CD4-positive, alpha-beta T cell treated with Interleukin-1 beta for 1 hour (primary cell): ENCODE measurements around the gene NUP42.
"Not testable (repeated sequence)": the region's sequence is repeated elsewhere in the genome, so short reads cannot be mapped to it uniquely, and the experiment has no call there.

ENCODE experiments used
- DNase-seq, 2 donors: peaks; one replicate each; pipeline ENCODE4 v3.0.0-alpha.2; 2020 to 2022

The NUP42 gene

DNA sequence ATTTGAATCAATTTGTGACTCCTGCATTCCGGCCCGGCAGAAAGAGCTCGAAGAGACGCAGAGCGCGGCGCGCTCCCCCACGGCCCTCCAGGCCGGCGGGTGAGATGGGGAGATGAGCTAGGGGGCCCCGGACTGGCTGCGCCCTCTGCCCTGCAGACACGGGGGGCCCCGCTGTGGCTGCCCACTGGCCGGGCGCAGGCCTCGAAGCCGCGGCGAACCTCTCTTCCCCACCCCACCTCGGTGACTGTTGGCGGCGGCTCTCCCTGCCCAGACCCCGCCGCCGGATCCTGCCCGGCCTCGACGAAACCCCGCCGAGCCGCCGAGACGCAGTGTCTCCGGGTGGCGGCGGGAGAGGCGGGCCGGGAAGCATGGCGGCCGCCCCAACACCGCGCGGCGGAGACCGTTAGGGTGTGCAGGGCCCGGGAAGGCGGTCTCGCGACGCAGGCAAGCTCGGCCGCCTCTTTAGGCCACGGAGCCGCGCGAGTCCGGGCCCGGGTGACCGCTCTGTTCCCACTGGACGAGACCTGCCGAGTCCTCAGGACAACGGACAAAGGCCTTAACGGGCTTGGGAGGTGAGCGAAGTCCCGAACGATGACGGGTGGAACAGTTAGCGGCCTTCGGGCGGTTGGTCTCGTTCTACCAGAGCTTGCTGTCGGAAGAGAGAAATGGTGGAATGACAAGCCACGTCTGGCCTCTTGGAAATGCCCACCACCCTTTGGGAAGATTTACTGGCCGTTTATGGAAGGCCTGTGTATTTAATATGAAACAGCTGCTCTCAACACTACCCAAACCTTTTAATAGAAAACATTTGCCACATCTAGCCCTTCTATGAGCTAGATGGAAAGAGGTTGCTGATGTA, 24.3 kb downstream of the NUP42 start:
- DNase-seq: no peak

DNA sequence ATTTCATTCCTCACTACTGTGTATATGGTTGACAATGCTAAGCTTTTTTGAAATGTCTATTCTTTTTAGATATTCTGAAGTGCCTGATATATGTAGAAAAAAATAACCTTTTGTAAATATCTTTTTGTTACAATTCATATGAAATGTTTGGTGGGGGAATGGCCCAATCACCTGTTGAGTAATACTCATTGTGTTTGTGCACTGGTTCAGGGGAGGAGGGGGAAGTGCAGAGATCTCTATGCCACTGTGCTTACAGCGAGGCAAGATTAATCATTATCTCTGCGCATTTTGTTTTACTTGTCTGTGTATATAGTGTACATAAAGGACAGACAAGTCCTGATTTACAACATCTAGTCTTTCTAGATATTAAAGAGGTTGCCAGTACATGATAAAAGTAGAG, 25.2 kb downstream of the NUP42 start:
- DNase-seq: no peak

DNA sequence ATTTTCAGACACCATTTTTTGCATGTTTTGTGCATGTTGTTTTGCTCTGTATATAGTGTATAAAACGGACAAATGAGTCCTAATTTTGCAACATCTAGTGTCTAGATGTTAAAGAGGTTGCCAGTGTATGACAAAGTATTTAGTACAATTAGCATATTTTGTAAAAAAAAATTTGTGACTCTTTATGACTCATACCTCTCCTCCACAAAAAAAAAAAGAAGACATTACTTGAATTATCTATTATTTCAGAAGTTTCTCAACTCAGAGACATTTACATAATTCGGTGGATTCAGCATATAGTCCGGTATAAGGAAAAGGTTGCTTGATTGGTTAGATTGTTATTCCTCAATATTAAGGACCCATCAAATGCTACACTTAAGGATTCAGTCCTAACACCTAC, 26.0 kb downstream of the NUP42 start:
- DNase-seq: no peak

DNA sequence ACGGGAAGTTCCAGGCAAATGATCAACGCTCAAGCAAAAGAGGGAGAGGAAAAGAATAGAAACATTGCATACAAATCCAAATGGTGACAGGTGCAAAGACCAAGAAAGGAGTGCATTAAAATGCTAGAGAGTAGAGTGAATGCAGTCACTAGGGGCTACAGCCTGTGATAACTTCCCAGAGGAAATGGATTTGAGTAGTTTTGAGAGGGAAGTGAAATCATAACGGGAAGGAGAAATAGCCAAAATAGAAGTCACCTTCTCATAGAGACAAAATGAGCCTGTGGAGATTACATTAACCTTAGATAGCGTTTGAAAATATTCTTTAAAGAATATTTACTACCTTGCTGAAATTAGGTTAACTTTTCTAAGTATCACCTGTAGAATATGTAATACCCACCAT, 26.5 kb downstream of the NUP42 start:
- DNase-seq: no peak

DNA sequence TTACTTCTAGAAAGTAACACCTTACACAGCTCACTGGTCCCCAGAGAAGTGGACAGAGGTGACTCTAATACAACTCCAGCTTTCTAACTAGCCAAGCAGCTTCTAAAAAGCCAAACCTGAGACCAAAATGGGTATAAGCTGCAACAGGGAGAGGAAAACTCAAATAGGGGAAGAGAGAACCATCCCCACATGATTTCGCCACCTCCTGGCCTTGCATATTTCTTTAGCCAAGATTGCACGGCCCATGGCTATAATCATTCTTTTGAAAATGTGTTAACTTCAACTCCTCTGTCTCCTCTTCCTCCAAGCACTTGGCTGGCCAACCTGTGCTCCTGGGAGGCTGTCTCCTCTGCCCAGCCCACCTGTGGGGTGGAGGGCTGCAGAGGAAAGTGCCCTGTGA, 28.7 kb downstream of the NUP42 start:
- DNase-seq: no peak

DNA sequence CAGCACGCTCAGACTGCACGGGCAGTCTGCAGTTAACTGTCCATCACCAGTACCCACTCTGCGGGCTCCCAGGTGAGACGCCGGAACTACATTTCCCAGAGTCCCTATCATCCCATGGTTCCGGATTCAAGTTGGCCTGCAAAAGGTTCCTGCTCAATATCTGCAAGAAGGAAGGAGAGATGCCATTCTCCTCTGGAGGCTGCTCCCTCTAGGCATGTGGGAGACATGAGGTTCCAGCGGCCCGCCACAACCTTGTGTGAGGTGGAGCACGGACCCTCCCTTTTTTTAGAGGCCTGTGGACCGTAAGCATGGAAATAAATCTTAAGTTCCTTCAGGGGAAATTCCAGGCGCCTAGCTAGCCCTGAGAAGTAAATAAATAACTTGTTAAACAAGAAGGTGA, 29.7 kb downstream of the NUP42 start:
- no peak for DNase-seq

DNA sequence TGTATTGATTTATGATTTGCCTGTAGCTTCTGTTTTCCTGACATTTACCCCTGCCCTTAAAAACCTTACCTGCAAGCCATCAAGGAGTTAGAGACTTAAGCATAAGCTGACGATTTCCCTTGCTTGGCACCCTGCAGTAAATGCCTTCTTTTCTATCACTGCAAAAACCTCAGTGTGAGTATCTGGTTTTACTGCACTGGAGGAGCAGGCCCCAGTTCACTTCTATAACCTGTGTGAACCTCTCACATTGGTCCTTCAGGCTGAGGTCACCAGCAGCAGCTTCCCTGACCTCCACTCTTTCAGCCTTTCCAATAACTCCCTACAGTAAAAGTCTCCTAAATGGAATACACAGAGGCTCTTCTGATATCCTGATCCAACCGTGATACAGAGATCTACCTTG, 30.5 kb downstream of the NUP42 start:
- DNase-seq: no peak

DNA sequence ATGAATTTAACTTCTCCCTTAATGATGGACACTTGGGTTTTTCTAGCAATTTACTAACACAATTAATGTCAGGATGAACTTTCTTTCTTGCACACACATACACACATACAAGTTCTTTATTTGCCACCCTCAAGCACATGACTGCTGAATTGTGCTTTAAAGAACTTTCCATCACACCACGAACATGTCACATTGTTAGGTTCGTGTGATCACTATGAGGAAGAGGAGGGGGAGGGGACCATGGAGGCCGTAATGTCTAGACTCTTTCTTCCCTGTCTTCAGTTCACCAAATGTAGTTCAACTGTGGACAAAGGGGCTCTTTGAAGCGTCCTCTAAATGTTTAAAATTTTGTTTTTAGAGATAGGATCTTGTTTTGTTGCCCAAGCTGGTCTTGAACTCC, 31.0 kb downstream of the NUP42 start:
- DNase-seq: no peak

DNA sequence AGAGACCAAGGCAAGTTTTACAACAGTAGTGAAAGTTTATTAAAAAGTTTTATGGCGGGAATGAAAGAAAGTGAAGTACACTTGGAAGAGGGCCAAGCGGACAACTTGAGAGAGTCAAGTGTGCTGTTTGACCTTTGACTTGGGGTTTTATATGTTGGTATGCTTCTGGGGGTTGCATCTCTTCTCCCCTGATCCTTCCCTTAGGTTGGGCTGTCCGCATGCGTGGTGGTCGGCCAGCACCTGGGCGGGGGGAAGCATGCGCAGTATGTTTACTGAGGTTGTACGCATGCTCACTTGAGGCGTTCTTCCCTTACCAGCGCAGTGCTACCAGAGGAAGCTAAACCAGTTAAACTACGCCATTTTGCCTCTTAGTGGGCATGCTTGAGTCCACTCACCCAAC, 31.9 kb downstream of the NUP42 start:
- DNase-seq: no peak

DNA sequence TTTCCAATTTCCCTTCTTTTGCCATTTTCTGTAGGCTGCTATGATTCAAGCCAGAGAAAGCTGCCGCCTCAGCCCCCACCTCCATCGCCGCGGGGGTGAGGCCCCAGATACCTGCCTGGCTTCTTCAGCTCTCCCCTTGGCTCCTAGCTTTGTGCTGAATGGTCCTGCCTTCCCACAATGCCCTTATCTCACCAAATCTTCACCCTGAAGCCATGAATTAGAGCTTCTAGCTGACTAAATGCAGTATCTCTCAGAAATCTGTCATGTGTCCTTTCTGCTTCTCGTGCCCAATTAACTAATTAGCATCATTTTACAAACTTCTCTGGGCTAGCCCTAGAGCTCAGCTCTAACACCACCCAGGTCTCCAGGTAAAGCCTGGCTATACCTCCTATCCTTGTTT, 32.6 kb downstream of the NUP42 start:
- no peak for DNase-seq

DNA sequence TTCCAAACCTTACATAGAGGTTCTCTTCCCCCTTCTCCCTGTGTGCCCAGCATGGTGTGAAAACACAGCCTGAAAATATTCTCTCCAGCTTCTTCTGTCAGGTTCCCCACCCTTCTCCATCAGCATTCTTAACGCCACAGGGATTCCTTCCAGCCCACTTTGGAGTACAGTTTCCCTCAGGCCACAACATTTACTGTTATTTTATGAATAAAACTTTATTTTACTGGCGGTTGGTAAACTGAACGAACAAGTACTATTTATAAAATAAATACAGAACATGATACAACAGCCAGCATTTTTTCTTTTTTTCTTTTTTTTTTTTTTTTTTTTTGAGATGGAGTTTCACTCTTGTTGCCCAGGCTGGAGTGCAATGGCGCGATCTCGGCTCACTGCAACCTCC, 33.1 kb downstream of the NUP42 start:
- DNase-seq: no peak

DNA sequence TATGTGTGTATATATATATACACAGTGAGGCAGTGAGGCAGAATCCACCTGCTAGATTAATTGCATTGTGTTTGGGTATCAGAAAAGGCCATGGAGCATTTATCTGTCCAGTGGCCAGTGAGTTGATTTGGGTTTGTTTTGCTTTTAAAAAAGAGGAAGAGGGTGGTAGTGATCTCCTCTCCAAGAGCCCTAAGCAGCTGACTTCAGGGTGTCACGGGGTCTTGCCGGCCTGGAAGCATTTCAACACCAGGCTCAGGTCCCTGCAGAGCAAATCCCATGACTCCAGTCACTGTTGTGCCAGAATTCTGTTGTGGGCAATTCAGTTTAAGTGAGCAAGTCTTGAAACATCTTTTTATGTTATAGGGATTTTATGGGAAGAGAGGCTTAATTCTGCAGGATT, 34.2 kb downstream of the NUP42 start:
- peak in 1 of 2 donors; percentile 57 for DNase-seq

DNA sequence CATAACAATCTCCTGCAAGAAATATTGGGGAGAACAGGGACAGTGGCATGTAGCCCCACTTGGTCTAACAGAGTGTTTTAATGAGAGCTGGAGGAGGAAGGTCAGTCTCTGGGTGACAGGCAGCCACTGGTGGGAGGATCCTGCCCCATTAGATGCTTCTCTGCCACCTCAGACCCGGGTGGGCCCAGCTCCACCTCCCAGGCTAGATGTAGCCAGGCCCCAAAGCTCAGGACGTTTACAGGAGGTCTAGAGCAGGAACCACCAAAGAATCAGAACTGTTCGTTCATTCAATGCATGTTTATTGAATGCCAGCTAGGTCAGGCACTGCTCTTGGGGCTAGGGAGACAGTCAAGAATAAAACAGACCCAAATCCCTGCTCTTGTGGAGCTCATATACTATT, 36.3 kb downstream of the NUP42 start:
- DNase-seq: no peak

DNA sequence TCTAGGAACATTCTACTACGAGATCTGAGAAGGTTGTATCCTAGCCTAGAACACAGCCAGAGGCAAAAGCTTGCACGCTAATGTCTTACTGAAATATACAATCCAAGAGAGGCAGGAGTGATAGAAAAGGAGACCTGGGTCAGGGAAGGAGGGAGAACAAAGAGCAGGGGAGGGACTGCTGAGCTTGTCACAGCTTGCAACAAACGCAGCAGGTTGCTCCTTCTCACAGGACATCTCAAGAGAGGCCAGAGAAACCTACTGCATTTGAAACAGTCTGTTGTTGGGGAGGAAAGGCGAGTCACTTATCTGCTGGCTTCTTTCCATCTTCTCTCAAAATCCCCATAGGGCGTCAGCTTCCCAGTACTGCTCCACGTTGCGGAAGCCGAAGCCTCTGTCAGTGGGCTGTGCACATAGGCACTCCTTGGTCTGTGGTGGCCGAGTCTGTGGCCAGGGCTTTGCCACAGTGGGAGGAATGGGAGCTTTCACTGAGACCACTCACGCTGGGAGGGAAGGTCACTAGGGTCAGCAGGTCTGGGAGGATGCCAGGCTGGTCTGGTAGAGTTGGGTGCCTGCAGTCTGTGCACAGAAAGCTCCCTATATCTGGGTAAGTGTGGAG, 39.0 kb downstream of the NUP42 start:
- DNase-seq: no peak

DNA sequence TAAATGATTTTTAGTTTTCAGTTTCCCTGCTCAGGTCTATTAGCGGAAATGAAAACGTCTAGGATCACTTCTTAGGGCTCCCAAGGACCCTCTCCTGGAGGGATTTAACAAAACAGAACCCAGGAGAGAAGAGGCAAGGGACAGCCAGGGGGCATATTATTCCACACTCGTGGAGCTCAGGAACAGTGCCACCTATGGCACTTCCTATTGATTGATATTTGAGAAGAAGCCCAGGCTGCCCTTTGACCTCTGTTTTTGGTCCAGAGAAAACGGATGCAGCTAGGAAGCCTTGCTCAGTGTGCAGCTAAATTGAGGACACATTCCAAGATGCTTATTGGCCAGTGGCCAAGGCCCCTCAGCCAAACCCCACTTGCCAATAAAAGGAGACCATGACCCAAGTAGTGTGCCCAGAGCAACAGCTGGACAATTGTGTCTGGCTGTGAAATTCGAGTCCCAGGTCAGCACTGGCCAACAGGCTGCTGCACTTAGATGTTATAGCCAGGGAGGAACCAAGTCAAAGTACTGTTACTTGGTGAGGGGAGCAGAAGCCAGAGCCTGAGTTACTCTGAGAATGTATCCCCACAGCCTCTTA, 40.7 kb downstream of the NUP42 start:
- no peak for DNase-seq

DNA sequence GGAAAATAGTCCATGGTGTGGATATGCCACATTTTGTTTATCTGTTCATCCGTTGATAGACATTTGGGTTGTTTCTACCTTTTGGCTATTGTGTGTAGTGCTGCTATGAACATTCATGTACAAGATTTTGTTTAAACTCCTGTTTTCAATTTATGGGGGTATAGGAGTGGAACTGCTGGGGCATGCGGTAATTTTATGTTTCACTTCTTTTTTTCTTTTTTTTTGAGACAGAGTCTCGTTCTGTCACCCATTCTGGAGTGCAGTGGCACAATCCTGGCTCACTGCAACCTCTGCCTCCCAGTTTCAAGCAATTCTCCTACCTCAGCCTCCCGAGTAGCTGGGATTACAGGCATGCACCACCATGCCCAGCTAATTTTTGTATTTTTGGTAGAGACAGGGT, 42.5 kb downstream of the NUP42 start:
- not testable (repeated sequence) for DNase-seq

DNA sequence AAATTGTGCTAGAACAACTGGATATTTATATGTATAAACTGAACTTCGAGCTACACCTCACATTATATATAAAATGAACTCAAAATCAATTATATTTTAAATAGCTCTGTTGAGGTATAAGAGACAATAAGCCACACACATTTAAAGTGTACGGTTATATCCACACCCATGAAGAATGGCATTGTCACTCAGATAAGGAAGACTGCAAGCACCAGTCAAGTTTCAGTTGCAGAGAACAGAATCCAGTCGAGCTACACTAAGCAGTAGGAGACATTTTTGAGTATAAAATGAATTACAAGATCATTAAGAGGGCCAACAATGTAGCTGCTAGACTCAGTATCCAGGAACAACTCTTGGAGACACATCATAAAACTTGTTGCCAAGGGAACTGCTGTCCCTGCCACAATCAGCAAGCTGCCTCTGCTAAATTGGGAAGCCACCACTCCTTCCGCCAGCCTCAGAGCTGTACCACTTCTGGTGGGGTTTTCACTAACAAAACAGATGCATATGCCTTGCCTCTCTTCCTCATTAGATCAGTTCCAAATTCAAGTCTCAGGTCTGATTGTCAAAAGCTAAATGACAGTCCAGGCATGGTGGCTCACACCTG, 45.1 kb downstream of the NUP42 start:
- DNase-seq: no peak

DNA sequence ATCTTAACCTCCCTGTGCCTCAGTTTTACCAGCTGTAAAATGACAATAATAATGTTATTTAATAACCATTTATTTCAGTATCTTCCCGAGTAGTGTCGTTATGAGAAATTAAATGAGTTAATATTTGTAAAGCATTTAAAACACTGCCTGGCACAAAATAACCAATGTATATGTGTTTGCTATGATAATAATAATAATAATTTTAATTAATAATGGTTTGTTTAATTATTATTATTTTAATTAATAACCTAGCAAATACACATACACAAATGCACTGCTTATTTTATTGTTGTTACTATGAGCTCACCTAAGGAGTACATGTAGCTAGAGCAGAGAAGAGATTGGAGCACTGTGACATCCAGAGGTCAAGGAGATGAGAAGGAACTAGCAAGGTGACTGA, 46.6 kb downstream of the NUP42 start:
- DNase-seq: no peak

DNA sequence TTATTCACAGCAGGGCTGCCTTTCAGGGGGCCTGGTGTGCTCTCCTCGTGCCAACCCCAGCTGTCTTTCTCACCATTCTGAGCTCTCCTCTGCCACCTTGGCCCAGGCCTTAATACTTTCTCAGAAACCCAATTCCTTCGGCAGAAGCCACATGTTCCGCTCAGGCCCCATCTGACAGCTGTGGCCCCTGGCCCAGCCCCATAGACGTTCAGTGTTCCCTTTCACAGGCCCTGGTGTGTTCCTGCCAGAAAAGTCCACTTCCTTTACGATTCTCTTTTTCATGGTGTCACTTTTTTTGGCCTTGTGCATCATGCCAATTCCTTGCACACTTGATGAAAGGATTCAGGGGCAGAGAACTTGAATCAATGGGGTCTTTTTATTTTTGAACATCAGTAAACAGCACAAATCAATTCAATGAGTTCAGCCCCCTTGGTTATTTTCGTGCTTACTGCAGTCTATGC, 48.8 kb downstream of the NUP42 start:
- DNase-seq: no peak

DNA sequence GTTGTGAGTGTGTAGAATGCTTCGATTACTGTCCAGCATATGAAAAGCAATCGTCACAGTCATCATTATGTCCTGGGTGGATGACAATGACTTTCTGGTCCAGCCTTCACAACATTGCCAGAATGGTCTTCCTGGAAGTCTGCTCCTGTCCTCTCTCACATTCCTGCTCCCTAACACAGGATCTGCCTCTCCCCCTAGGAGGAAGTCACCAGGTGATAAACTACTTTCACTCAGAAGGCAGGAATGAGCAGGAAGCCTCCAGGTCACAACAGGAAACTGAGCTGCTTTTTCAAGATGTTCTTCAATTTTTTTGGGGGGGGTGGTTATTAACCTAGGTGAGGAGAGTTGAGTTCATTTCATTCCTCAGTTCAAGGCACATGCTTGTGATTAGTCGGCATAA, 51.1 kb downstream of the NUP42 start:
- DNase-seq: no peak

DNA sequence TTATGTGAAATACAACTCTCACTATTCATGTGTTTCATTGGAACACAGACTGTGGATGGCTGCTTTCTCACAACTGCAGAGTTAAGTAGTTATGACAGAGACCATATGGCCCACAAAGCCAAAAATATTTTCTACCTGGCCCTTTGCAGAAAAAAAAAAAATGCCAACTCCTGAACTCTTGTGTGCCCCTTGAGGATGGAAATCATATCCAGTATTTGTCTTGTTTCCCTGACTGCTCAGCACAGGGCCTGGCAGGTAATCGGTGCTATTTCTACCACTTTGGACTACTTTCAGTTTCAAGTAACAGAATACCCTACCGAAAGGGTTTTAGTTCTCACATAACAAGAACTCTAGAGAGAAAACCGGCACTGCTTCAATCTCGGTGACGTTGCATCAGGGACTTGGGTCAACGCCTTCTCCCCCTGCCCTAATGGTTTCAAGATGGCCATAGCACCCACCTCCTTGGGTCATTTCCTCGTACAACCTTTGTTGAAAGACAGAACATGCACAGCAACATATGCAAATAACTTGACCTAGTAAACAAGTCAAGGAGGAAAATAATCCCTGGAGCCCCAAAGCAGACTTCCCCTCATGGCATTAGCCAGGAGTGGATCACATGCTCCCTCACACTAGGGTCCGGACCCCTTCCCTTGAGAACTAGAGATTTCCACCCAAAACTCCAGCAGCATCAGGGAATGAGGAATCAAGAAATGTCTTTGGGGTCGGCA, 52.9 kb downstream of the NUP42 start:
- DNase-seq: no peak

DNA sequence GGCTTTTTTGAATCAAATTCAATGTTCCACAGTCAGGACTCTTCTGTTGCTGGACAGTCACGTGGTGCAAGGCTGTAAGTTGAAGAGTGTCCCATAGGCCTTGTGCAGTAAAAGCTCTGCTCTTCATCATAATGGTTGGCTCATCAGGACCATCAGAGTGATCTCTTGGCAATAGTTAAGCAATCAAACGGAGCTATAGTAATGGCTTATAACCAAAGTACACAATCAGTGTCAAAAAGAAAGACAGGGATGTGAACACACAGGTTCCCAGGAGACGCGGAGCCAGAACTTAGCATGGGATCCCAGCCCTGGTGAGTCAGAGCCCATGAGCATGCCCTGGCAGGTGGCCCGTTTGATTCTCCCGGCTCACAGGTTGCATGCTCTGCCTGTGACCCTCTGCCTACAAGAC, 54.0 kb downstream of the NUP42 start:
- no peak for DNase-seq

DNA sequence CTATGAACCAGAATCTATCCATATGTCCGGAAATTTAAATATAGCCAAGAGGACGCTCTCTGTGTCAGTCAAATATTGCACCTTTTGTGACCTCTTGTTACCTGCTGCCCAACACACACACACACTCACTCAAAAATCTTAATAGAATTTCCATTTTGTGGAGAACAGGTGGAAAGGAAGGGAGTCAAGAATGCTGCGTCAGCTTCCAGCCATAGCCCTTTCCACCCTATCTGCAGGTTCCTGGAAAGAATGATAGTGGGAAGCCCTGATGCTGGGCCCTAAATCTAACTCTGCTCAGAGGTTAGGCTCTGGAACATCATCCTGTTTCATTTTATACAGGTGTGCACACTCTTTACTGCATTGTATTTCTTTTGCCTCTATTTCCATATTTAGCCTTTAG, 55.2 kb downstream of the NUP42 start:
- DNase-seq: no peak
